ENCODE measurements around the gene FBXO39.
"Not testable (repeated sequence)": the region's sequence is repeated elsewhere in the genome, so short reads cannot be mapped to it uniquely, and the experiment has no call there.

The FBXO39 gene

DNA sequence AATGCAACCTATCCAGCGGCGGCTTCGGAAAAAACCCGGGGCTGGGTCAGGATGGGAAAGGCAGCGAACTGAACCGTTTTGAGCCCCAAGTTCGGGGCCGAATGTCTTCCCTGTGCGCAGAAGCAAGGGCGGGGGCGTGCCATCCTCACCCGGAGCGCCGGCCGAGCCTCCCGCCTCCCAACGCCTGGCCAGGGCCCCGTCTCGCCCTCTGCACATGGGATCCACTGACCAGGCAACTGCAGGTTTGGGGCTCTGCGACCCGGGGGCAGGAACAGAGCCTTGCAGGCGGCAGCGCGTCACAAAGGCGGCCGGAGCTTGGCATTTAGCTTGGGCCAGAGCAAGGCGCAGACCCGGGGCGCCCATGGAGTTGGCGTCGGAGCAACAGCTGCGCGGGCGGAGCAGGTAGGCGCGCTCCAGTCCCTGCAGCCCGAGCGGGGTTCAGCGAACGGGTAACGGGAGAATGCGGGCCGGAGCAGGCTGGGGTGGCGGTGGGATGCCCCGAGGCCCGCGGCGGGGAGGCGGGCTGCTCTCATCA lies at the start of gene FBXO39:
FBXO39 (plus strand) TSS at position 345 of the 535 bp plus-strand sequence. CDS start 3,654 bp downstream, outside the sequence.
- DNase-seq = no peak

- DNase-seq = no peak
Observed at GRCh38 chr17:6729531-6729930, 46.5 kb upstream of the FBXO39 start.

DNA sequence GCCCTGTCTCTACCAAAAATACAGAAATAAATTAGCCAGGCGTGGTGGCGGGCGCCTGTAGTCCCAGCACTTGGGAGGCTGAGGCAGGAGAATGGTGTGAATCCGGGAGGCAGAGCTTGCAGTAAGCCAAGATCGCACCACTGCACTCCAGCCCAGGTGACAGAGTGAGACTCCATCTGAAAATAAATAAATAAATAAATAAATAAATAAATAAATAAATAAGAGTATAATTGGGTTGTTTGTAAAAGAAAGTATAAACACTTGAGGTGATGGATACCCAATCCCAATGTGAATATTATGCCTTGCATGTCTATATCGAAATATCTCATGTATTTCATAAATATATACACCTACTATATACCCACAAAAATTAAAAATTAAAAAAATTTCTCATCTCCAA lies 29.4 kb upstream of the FBXO39 start:
- DNase-seq = not testable (repeated sequence)

- no peak for DNase-seq
Observed at GRCh38 chr17:6748617-6749016, 27.4 kb upstream of the FBXO39 start.

DNA sequence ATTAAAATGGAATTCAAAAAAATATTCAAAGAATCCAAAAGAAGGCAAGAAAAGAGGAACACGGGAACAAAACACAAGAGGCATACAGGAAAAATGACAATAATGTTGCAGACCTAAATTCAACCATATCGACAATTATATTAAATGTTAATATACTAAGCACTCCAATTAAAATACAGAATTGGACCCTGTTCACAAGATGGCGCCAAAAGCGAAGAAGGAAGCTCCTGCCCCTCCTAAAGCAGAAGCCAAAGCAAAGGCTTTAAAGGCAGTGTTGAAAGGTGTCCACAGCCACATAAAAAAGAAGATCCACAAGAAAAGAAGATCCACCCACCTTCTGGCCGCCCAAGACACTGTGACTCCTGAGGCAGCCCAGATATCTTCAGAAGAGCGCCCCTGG lies 26.5 kb upstream of the FBXO39 start:
- DNase-seq = peak in 1 of 2 donors; percentile 23

- DNase-seq = peak; percentile 69 to 85
Observed at GRCh38 chr17:6752068-6752909, 23.7 kb upstream of the FBXO39 start.

GRCh38 chr17:6753006-6753445 lies 23.0 kb upstream of the FBXO39 start:
- DNase-seq = peak in 1 of 2 donors; percentile 12

DNA sequence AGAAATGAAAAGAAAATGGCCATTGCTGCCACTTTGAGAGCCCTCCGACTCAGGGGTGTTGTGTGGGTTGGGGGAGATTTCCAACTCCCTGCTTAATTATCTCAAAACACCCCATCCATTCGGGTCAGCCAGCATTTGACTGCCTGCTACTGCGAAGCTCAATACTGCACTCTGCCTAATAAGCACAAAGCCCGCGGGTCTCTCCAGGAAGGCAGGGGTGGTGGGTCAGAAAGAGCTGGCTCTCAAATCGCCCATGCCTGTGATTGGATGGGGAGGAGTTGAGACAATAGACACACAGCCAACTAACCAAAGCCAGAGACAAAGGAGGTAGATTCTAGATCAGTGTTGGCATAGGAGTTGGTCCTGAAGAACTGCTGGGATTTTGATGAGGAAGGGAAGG lies 22.5 kb upstream of the FBXO39 start:
- no peak for DNase-seq

DNA sequence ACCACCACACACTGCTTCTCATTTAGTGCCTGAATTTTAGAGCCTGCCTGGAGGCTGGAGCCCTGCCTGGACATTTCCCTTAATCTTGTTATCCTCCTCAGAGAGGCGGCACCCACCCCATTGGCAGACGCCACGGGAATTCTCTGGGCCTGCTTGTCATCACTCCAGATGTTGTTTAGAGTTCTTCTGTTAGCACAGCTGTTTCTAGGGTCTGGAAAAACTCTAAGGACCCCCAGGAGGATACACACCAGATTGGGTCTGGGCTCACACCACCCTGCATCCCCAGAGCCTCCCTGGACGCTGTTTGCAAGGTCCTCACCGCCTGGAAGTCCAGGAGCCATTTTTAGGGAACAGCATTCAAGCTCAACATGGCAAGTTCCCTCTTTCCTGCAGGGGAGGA lies 20.7 kb upstream of the FBXO39 start:
- DNase-seq = no peak

GRCh38 chr17:6755731-6756184 lies 20.3 kb upstream of the FBXO39 start, which contains the start of gene XAF1:
XAF1 (plus strand) TSS chr17:6756046; CDS start chr17:6756079, 33 bp downstream.
- DNase-seq = peak; percentile 60 to 92

- DNase-seq = peak in 1 of 2 donors; percentile 32
Observed at GRCh38 chr17:6756425-6757031, 19.5 kb upstream of the FBXO39 start.

GRCh38 chr17:6757747-6758146 lies 18.3 kb upstream of the FBXO39 start:
- DNase-seq = no peak

DNA sequence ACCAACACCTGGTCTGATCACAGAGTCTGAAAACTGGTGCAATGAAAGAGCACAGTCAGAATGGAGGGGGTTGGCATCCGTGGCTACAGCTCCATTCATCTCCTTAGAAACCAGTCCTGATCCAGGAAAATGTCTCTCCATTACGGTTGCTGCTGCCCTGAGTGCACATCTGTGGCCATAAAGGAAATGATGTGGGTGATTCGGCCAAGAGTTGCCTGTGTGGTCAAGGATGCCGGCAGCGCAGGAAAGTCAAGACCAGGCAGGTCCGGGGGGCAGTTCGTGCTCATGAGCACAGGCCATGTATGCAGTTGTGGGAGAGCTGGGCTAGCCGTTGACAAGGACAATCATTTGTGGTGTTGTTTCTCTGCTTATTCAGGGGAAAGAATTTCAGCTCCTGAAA lies 14.2 kb upstream of the FBXO39 start:
- no peak for DNase-seq

DNA sequence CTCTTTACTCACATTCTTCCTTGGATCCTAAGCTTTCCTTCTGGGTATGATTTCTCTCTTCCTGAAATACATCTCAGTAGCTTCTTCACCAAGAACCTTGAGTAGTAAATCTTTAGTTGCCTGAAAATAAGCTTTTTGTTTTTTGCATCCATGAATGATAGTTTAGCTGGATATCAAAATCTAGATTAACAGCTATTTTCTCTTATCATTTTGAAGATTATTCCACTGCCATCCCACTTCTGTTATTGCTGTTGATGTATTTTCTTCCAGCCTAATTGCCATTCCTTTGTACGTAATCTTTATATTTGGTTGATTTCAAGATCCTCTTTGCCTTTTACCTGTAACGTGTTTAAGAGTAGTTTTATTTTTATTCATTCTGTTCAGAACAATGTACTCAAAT lies 7.6 kb upstream of the FBXO39 start:
- no peak for DNase-seq

DNA sequence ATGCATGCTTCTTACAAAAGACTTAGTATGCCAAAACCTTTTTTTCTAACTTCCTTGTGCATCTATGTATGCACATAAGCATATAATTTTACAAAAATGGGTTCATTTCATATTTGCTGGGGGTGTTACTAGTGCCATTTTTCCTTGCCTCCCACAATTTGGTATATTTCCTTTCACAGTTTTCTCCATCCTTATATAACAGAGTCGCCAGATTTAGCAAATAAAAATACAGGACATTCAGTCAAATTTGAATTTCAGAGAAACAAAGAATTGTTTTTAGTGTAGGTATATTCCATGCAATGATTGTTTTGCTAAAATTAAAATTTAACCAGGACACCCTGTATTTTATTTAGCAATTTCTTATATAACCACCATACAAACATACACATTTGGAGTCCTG lies 4.0 kb upstream of the FBXO39 start:
- DNase-seq = no peak

DNA sequence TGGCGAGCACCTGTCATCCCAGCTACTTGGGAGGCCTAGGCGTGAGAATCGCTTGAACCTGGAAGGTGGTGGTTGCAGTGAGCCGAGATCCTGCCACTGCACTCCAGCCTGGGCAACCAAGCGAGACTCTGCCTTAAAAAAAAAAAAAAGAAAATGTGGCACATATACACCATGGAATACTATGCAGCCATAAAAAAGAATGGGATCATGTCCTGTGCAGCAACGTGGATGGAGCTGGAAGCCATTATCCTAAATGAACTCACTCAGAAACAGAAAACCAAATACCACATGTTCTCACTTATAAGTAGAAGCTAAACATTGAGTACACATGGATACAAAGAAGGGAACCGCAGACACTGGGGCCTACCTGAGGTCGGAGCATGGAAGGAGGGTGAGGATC lies 1.1 kb upstream of the FBXO39 start:
- DNase-seq = not testable (repeated sequence)

GRCh38 chr17:6779411-6779810 lies 3.4 kb downstream of the FBXO39 start:
- no peak for DNase-seq

- DNase-seq = no peak
Observed at GRCh38 chr17:6780001-6780400, 4.0 kb downstream of the FBXO39 start.

- DNase-seq = no peak
Observed at GRCh38 chr17:6780886-6781285, 4.9 kb downstream of the FBXO39 start.

GRCh38 chr17:6782244-6782643 lies 6.2 kb downstream of the FBXO39 start:
- no peak for DNase-seq

GRCh38 chr17:6786618-6787017 lies 10.6 kb downstream of the FBXO39 start:
- peak in 1 of 2 donors; percentile 11 for DNase-seq

DNA sequence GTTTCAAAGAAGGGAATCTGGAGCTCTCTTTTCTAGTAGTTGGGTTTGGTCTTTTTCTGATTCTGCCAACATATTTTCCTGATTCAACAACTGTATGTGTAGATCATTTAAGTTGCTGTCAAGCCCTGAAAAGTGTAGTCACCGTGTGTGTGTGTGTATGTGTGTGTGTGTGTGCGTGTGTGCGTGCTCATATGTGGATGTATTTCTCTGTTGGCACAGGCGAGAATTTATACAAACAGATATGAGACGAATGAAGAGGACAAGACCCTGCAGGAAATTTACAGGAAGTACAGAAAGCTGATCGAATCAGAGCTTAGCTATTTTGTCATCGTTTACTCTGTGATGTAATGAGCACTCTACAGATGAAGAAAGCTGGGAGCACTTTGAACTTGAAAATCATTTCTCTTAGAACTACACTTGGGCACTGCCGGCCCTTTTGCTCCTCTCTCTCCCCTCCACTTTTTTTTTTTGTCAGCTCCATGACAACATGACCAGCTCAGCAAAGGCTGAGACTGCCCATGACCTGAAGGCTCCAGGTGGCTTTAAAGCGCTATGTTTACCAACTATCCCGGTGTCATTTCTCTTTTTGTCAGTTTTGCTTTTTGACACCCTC lies 11.2 kb downstream of the FBXO39 start:
- no peak for DNase-seq

DNA sequence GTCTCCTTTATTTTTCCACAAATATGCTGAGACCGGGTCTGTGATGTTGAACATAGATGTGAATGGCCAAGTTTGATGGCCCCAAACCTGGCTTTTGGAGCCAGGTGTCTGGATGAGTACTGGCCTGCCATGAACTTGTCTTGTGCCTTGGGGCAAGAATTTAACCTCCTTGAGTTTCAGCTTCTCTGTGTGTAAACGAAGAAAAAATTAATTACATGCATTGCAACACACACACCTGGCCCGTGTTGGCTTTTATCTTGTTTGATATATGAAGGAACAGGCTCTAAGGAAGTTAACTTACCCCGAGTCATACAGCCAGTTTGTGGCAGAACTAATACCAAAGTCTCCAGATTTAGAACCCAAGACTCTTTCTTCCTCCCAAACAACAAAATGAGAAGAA lies 13.1 kb downstream of the FBXO39 start:
- no peak for DNase-seq

Data from inflammatory macrophage treated with lipopolysaccharide for 1 hour (primary cell).